UCSD-AML1 (cell line): ENCODE results near the gene HSDL1.

Source experiments
- DNase-seq: peaks from one replicate; lab custom pipeline; 2025; ENCODE audit not compliant: unreplicated experiment; lab: John Stamatoyannopoulos, UW

HSDL1 gene

DNA sequence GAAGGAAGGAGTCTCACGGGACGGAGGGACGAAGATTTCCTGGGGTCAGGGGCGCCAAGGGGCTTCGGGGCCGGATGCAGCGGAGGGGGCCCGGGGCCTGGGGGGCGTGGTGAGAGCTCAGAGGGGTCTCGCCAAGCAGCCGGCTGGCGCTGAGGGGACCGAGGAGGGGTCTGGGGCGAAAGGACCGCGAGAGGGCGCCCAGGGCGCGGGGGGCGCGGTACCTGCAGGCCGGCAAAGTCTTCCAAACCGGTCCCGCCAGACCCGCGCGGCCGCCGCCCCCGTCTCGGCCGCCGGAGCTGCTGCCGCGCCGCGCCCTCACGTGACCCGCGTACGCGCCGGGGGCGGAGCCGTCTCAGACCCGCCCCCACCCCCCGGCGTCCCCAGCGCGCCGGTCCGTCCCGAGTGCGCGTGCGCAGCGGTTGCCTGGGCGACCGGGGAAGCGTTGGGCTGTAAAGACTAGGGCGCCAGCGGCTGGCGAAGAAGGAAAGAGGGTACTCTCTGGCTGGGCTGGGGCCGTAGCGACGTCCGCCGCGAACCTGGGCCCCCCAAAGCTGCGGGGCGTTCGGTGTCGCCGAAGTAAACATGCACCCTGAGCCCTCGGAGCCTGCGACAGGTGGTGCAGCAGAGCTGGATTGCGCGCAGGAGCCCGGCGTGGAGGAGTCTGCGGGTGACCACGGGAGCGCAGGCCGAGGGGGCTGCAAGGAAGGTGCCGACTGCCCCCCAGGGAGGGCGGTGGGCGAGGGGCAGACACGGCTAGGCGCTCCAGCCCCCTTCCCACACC, at the start of gene HSDL1, which contains the start of gene DNAAF1:
TSS of gene HSDL1 (minus strand) at position 319 of the 781 bp plus-strand sequence. CDS start 13,856 bp downstream, outside the sequence.
TSS of gene DNAAF1 (plus strand) at position 450 of the 781 bp plus-strand sequence. CDS start at position 583, 133 bp downstream.
- DNase-seq: peak; percentile 93

DNA sequence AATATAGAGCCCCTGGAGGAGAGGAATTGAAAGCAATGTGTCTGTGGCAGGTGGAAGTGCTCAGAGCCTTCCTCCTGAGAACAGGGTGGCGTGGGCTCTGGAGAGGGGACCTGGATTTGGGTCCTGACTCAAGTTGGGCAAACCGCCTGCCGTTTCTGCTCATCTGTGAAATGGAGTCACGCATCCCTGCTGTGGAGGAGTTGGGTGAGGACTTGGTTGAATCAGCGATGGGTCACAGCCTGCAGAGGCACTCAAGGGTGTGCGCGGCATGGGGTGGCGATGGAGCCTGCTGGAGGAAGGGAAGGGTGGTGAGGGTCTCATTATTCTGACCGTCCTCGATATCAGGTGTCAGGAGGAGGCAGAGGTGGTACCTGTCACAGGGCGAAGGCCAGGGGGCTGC, 49.0 kb upstream of the HSDL1 start:
- no peak for DNase-seq

DNA sequence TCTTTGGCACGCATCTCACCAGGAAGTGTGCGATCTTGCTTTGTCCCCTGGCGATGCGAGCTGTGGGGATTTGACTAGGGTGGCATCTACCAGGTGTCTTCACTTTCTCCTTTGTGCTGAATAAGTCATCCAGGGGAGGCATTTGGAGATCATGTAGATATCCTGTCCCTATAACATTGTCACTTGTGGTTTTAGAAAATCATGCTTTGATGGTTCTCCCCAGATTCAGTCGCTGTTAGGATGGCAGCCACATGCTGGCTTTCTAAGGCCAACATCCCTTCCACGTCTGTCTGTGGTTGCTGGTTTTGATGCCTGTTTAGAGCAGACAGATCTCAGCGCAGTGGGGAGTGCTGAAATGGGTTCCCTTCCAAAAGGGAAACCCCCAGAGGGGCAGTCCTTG, 48.5 kb upstream of the HSDL1 start:
- no peak for DNase-seq

DNA sequence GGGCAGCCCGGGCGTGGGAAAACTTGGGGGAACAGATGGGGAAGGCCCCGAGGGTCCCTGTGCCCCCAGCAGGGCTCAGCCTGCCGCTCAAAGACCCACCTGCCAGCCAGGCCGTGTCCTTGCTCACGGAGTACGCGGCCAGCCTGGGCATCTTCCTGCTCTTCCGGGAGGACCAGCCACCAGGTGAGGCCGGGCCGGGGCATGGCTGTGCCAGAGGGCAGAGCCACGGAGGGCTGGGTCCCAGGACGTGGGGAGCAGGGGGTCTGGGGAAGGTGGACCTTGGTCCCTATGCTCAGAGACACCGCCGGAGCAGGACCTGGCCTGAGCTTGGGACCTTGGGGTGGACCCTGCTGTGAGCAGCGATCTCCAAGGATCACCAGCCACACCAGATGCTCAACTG, 46.5 kb upstream of the HSDL1 start:
- DNase-seq: no peak

DNA sequence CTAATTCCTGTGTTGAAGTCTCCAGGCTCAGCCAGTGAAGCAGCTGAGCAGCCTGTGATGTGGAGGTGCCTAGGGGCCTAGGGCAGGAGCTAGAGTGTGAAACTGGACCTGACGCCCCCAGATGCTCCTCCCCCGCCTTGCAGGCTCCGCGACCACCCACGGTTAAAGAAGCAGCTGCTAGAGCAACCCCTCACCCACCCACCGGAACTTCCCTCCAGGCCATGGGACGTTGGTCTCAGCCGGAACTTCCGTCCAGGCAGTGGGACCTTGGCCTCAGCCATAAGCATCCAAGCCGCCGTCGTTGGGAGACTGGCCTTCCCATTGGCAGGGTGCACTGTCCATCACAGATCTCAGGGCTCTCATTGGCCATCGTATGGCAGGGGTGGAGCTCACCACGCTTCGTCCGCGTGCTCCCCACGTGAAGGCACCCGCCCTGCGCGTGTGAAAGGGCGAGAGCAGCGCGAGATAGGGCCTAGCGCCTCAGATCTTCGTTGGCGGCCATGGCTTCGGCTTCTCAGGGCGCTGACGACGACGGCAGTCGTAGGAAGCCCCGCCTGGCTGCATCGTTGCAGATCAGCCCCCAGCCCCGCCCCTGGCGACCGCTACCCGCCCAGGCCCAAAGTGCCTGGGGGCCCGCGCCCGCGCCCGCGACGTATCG, 45.9 kb upstream of the HSDL1 start, which contains the start of gene ADAD2:
TSS of gene ADAD2 (plus strand) at position 427 of the 658 bp plus-strand sequence. CDS start at position 501, 74 bp downstream.
- no peak for DNase-seq

DNA sequence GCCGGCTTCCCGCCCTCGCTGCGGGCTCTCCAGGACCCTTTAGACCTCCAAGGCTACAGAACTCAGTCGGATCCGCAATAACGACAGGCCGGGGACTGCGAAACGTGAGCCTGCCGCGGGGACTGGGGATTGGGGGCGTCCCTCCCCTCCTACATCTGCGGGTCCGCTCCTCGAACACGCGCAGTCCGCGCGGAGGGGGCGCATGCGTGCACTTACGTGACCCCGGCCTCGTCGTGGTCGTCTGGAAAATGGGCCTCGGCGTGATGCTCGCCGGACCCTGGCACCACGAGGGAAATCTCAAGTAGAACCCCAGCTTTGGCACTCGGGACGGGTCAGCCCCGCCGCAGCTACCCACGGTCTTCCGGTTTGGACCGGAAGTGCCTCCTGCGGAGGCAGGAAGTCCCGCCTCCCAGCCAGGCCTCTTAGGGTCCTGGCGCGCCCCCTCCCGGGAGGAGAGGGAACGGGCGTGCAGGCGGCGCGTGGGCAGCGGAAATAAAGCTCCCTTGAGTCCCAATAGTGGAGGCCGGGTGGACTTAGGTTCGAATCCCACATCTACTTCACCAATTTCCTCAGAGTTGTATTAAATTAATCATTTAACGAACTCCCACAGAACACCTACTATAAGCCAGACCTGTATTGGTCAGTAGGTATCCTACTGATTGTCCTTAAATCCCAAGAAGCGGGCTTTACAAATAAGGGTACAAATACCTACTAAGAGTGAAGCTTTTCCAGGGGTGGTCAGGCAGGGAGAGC, 41.9 kb upstream of the HSDL1 start, which contains the start of gene TAF1C:
TSS of gene TAF1C (minus strand) at position 373 of the 753 bp plus-strand sequence. CDS start 2,069 bp downstream, outside the sequence.
- DNase-seq: peak; percentile 96

DNA sequence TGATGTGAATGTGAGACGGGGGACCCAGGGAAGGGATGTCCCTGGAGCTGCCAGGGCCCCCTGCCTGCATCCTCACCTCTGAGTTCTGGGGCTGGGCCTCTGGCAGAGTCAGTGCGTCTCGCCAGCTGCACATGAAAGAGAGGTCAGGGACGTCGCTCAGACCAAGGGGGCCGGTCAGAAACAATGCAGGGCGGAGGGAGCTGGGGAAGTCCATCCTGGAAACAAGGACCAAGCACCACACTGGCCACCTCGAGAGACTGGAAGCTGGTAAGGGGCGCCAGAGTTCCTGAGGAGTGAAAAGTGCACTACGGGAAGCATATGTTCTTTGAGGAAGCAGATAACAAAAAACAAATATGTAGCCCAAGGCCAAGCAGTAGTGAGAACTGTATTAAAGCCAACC, 39.8 kb upstream of the HSDL1 start:
- no peak for DNase-seq

DNA sequence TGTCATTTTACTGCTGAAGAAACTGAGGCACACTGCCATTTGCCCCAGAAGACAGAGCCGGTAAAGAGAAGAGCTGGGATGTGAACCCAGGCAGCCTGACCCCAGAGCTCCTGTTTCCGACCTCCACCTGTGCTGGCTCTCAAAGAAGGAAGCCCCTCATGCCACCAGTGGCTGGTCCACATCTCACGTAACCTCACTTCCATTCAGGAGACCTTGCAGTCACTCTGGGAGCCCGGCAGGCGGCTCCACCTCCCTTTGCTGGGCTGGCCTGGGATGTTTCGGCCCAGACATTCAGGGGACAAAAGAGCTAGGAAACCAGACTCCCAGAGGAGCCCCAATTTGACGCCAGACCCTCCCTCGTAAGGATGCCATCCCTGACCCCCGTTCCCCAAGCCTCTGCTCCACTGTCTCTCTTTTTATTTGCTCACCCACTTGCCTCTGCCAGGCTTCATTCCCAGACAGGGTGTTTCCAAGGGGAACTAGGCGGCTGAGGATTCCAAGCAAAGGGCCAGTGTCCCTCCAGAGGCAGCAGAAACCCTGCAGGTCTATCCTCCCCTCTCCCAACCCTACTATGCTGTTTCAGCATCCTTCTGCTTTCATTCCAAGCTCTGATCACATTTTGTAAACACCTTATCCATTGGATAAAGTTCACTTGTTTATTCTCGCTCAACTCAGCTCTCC, 39.1 kb upstream of the HSDL1 start:
- no peak for DNase-seq

DNA sequence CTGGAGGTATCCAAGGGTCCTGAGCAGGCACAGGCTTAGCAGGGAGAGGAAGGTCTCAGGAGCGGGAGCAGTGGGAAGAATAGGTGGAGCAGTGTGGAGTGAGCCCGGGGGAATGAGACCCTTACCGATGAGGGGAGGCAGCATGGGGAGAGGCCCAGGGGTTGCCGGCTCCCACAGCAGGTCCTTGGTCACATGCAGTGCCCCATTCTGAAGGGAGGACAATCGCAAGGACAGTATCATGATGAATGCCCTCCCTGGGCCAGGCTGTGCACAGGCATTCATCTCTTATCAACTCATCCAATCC, 38.5 kb upstream of the HSDL1 start:
- DNase-seq: no peak

DNA sequence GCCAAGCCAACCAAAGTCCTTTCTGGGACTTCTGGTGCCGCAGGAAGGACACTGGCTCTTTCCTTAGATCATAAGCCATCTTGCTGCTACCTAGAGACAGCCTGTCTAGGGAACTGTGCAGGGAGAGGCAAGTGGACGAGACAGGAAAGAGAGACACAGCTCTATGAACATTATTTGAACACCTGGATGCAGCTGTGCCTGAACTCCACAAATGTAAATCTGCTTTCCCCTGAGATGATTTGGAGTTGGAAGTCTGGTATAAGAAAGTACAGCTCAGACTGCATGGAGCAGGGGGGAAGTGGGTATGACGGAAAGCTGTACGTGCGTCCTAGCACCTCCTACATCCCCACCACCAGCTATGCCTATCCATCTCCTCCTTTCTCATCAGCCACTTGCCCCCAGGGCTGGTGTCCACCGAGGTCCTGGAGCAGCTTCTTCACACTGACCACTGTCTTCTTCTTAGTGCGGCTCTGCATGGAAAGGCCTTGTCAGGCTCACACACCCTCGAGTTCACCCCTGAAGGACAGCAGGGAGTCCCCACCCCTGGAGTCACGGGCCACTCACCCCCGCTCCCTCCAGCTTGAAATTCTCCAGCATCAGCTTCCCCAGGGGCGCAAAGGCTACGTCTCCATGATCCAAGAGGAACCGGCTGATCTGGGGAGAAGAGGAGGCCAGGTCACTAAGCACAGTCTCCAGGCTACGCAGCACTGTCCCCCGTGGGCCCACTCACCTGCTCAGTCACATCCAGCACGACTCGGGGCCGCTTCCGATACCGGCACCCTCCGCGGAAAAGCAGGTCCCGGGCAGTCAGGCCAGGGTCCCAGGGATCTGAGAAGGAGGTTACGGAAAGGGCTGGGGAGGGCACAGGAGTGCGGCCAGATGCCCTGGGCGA, 37.9 kb upstream of the HSDL1 start:
- DNase-seq: no peak

DNA sequence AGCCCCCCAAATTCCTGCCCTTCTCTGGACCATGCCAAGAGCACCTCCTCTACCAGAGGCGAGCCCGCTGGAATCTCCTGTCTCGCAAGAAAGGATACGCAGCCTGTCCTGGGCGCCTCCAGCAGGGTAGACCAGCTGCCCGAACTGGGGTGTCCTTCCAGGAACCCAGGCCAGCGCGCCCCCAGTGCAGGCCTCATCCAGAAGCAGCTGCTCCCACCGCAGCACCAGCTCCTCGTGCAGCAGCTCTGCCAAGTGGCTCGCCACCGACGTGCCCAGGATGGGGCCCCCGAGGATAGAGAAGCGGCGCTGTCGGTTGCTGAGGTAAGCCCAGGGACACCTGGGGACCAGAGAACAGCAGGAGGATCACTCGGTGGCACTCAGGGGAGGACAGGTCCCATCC, 37.1 kb upstream of the HSDL1 start:
- DNase-seq: no peak

DNA sequence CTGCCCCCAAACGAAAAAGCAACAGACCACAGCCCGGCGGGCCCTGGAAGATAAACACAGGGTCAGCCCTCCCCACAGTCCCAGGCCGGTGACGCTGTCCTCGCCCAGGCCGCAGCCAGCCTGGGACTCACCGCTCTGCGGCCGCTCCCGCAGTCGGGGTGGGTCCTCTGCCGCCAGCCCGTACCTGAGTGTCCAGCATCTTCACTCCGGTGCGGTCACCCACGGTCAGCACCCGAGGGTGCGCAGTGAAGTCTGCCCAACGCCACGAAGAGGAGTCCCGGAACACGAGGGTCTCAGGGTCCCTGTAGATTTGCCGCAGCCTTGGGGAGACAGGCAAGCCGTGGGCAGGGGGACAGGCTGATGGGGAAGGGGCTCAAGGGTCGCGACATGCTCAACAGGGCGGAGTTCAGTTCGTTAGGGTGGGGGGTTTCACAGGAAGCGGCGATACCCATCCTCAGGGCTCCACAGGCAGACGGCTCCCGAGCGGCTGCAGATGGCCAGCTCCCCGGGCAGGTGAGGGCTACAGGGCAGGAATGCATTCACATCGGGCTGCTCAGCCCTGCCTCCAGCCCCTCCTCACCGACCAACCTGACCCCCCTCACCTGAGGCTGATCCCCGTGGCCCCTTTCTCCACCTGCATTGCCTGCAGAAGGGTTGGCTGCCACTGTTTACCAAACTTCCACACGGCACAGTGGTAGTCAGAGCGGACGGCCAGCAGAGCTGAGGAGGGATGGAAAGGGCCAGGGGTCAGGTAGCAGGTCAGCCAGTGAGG, 36.4 kb upstream of the HSDL1 start:
- no peak for DNase-seq

DNA sequence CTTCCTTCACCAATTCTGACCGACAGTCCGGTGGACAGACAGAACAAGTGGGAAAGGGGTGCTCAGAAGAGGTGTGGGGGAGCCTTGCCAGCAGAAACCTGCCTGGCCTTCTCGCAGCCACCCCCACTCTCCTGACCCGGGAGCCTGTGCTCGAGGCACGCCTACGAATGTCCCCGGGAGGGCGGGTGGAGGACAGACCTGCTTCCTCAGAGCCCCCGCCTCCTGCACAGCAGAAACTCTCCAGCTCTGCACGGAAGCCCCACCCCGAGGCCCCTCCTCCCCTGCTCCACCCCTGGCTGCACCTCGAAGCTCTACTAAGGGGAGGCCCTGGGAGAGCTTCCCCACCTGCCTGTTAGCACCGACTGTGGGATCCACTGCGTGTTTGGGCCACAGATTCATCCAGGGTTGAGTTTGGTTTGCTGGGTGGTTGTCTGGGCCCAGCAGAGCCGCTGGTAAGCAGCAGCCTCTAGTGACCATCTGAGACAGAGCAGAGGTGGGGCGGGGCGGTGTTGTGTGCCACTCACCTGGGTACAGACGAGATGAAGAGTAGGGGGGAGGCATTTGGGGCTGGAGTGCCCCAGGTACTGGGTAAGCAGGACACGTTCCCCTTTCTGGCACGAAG, 35.7 kb upstream of the HSDL1 start:
- DNase-seq: no peak

DNA sequence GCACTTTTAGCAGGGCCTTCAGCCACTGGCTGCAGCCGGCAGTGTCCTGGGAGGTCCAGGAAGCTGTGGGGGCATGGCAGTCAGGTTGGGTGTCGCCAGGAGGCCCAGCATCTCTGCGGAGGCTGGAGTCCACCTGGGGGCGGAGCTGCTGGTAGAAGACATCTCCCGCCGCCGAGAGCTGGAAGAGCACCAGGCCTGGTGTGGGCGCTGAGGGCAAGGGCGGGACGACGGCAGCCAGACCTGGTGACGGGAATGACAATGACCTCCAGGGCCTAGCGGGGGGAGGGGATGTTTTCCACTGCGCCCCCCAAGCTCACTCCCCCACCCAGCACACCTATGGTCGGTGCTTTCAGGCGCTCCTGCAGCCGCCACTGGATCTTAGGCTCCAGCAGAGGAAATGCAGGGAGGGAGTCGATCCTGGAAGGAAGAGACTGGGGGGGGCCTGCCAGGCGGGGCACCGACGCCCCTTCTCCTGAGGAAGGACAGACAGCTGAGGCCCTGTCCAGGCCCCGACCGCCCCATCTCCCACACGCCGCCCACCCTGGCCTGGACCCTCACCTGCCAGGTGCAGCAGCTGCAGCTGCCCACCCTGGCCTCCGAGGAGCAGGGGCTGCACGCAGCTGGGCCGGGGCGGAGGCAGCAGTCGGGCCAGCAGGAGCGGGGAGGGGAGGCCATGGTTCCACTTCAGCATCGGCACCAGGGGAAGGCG, 34.8 kb upstream of the HSDL1 start:
- no peak for DNase-seq

DNA sequence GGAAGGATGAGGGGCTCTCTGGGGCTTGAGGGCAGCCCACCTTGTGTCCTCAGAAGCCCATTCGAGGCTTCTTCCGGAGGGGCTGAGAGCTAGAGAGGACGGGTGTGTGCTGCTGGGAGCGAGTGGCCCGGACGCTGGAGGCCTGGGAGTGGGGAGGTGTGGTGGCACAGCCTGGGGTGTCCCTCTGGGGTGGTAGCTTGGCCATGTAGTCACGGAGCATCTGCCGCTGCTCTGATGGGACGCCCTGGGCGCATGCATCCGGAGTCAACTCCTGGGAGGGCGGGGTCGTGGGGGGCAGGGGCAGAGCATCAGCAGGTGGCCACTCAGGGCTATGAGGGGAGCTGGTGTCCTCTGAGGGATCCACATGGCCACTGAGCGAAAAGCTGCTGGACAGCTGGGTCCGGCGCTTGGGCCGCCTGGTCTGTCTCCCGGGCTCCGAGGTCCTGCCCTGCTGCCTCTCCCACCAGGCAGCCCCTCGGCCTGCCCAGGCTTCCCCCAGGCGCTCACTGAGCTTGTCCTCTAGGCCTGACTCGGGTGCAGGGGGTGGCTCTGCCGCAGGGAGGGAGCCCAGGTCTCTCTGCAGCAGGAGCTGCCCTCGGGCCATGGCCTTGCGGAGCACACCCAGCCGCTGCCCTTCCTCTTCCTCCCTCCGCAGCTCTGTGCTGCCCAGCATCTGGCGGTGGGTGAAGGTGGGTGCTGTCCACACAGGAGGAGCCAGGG, 34.1 kb upstream of the HSDL1 start:
- DNase-seq: no peak

DNA sequence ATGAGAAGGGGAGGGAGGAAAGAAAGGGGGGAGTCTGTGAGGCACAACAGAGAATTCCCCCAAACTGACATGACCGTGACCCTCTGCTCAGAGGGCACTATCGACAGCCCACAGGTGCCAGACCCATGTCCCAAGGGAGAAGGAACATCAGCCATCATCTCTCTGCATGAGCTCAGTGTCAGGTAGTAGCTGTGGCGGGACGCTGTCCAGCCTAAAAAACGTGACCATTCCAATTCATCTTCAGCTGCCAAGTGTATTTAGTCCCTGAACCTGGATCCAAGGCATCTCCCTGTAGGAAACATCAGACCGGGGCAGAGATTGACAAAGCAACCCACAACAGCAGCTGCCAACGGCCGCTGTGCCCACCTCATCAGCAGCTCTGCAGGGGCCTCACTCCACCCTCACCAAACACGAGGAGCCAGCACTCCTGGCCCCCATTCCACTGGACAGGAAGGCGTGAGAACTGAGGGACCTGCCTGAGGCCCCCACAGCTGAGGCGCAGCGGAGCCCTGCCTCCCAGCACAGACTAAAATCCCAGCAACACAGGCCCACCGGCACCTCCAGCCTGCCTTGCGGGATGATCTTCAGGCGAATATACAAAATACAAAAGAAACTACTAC, 33.3 kb upstream of the HSDL1 start:
- DNase-seq: no peak

DNA sequence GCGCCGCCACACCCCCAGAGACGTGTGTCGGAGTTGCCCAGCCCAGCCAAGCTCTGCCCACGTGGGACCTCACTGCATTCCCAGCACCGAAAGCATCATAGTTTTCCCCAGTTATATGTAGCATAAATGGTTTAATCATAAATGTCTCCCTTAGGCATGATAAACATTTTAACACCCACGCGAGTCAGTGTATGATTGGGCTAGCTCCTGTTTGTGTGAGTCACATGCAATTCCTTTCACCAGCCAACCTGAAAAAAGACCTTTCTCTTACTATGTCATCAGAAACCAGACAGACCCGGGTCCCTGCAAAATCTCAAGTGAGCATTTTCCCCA, 32.7 kb upstream of the HSDL1 start:
- DNase-seq: no peak
